DMS53 (cell line): Measurements from ENCODE around the gene MAIP1.
"Not testable (repeated sequence)": the region's sequence is repeated elsewhere in the genome, so short reads cannot be mapped to it uniquely, and the experiment has no call there.

Experiments
- DNase-seq: peaks from one replicate; lab custom pipeline; 2025; lab: John Stamatoyannopoulos, UW

Gene MAIP1, protein sequence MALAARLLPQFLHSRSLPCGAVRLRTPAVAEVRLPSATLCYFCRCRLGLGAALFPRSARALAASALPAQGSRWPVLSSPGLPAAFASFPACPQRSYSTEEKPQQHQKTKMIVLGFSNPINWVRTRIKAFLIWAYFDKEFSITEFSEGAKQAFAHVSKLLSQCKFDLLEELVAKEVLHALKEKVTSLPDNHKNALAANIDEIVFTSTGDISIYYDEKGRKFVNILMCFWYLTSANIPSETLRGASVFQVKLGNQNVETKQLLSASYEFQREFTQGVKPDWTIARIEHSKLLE

DNA sequence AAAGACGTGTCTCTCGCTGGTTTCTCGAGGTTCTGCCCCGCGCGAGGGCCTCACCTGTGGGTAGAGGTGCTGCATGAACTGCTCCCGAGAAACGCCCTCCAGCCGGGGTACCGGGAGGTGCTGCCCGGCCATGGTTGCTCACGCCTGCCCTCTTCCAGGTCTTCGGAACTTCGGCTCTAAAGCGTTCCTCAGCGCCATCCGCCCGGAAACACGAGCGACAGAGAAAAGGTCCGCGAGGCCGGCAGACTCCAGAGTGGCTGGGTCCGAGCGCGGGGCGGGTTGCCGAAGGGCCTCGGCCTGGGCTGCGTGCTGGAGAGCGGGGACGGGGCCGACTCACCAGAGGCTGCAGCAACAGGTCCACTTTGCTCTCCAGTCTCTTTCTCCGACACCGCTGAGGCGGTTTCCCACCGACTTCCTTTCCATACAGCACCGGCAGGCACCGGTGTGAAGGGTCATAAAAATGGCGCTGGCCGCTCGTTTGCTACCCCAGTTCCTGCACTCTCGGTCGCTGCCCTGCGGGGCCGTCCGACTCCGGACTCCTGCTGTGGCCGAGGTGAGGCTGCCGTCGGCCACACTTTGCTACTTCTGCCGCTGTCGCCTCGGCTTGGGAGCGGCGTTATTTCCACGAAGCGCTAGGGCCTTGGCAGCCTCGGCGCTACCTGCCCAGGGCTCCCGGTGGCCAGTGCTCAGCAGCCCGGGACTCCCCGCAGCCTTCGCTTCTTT, at the start of gene MAIP1, which contains the start of gene TYW5:
Gene MAIP1 (plus strand): TSS at position 244 of the 723 bp plus-strand sequence. CDS start 217 bp downstream, at position 461.
Gene TYW5 (minus strand): TSS at position 153 of the 723 bp plus-strand sequence. CDS start 21 bp downstream, at position 132.
- peak; percentile 95 for DNase-seq

DNA sequence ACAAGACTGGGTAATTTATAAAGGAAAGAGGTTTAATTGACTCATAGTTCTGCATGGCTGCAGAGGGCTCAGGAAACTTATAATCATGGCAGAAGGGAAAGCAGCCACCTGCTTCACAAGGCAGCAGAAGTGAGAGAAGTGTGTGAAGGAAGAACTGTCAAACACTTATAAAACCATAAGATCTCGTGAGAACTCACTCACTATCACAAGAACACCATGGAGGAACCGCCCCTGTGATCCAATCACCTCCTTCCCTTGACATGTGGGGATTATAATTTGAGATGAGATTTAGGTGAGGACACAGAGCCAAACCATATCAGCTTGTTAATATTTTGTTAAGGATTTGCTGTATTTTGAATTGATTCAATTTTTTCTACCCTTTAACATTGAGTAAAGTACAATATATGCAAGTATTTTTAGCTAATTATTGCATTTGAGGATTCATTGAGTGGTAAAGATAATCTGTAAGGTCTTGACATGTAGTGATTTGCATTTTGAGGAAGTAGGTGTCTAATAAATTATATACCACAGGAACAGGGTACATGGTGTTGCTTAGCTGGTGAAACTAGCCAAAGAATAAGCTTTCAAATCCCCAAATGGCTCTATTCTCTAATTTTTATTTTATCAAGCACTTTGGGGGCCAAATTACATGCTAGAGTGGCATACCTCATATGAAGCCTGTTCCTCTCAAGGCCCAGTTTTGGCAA, 48.2 kb upstream of the MAIP1 start:
- no peak for DNase-seq

DNA sequence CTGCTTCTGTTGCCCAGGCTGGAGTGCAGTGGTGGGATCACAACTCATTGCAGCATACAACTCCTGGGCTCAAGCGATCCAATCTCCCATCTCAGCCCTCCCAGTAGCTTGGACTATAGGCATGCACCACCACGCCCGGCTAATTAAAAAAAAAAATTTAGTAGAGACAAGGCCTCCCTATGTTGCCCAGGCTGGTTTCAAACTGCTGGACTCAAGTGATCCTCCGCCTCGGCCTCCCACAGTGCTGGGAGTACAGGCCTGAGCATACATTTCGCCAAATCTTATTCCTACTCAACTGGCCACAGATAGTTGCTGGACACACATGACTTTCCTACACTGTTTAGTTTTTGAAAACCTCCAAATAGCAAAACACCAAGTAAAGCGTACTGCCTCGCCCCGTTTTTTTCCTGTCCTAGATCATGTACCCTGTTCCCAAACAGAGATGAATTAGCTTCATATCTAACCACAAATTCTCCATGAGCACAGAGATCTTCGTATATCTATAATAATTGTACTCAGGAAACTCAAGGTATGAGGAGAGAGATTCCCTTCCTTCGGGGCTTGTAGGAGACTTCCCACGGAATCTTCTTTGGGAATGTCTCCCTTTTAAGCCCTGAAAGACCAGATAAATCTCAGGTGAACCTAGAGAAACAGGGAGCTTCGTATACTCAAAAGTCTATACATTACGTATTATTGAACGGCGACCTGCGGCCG, 44.9 kb upstream of the MAIP1 start:
- DNase-seq: no peak

DNA sequence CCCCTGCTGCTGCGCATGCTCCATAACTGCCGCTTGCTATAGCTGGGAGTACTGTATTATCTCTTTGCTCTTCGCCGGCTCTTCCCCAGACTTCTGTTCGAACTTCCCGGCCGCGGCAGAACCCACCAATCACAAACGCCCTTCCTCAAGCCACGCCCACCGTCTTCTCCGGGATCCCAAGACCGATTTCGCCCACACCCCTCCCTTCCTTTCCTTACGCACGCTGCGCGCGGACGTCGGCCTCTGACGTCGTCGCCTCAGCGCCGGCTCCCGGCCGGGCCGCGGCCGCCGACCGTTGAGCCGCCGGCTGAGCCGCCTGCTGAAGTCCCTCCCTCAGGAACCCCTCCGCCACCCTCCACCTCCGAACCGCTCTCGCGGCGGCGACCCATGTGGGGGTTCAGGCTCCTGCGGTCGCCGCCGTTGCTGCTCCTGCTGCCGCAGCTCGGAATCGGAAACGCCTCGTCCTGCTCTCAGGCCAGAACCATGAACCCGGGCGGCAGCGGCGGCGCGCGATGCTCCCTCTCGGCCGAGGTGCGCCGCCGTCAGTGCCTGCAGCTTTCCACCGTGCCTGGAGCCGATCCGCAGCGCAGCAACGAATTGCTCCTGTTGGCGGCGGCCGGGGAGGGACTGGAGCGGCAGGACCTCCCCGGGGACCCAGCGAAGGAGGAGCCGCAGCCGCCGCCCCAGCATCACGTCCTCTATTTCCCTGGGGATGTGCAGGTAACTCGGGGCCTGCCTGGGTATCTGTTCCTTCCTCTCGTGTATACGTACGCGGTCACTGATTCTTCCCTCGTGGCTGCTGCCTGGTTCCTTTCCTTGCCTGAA, 44.1 kb upstream of the MAIP1 start, which contains the start of gene C2orf69:
Gene C2orf69 (plus strand): TSS at position 242 of the 825 bp plus-strand sequence. CDS start 146 bp downstream, at position 388.
- peak; percentile 99 for DNase-seq

DNA sequence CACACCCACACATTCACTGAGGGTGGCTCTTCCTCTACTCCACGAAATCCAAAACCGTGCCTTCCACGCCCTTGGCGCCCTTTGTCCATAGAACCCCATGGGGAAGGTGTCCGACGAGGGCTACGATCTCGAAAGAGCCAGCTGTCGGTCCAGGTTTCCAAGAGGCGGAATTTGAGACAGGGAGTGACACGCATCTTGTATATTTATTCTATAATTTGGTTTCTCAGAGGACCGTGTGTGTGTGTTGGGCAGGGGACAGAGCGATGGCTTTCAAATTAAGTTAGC, 43.6 kb upstream of the MAIP1 start:
- DNase-seq: no peak

DNA sequence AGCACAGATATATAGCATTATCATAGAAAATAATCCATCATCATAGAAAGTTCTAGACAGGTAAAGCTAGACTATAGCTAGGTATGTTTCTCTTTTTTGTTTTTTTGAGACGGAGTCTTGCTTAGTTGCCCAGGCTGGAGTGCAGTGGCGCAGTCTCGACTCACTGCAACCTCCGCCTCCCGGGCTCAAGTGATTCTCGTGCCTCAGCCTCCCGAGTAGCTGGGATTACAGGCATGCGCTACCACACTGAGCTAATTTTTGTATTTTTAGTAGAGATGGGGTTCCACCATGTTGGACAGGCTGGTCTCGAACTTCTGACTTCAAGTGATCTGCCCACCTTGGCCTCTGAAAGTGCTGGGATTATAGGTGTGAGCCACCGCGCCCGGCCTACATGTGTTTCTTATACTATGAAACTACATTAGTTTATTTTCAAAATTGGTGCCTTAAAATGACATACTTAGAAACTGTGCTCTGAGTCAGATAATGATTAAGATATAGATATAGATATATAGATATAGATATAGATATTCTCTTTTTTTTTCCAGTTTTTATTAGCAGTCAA, 42.7 kb upstream of the MAIP1 start:
- not testable (repeated sequence) for DNase-seq

DNA sequence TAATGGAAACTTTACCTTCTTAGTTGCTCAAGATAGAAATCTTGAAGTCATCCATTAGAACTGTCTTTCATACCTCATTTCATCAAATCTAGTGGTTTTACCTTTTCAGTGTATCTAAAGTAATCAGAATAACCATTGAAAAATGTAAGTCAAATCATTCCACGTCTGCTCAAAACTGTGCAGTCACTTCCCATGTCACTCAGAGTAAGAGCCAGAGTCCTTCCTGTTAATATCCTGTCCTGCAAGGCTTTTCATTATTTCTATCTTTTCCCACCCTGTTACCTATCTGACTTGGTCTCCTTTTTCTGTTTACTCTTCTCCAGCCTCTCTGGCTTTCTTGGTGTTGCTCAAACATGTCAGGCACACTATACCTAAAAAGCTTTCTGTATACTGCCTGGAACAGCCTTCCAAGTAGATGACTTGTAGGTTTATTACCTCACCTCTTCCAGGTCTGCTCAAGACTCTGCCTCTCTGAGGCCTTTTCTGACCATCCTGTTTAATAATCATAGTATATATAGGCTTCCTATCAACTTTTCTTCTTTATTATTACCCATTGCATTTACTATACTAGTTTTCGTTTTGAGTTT, 40.9 kb upstream of the MAIP1 start:
- no peak for DNase-seq

DNA sequence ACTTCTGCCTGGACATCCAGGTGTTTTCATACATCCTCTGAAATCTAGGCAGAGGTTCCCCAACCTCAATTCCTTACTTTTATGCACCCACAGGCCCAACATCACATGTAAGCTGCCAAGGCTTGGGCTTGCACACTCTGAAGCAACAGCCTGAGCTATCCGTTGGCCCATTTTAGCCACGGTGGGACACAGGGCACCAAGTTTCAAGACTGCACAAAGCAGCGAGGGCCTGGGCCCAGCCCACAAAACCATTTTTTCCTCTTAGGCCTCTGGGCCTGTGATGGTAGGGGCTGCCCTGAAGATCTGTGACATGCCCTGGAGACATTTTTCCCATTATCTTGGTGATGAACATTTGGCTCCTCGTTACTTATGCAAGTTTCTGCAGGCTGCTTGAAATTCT, 38.4 kb upstream of the MAIP1 start:
- DNase-seq: no peak

DNA sequence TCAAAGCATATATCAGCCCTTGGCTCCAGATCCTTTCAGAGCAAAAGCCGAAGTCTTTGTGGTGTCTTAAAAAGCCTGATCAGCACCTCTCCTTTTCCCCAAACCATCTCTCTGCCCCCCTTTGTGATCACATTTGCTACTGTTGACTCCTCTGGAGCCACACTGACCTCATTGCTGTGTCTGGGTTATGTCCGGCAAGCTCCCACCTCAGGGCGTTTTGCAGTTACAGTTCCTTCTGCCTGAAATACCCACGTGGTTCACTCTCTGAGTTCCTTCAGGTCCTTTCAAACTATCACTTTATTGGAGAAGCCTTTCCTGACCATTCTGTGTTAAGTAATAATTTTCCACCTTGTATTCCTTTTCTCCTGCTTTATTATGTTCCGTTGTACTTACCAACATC, 32.5 kb upstream of the MAIP1 start:
- DNase-seq: no peak

DNA sequence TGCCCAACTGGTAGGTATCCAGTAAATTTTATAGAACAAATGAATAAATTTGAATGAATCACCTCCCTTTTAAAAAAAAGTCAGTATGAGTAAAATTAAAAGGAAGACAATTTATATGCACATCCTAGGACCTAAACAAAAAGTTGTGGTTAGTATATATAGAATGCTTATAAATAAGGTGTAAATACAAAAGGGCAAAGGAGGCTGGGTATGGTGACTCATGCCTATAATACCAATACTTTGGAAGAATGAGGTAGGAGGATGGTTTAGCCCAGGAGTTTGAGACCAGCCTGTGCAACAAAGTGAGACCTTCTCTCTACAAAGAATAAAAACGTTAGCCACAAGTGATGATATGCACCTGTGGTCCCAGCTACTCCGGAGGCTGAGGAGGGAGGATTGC, 31.5 kb upstream of the MAIP1 start:
- DNase-seq: no peak

DNA sequence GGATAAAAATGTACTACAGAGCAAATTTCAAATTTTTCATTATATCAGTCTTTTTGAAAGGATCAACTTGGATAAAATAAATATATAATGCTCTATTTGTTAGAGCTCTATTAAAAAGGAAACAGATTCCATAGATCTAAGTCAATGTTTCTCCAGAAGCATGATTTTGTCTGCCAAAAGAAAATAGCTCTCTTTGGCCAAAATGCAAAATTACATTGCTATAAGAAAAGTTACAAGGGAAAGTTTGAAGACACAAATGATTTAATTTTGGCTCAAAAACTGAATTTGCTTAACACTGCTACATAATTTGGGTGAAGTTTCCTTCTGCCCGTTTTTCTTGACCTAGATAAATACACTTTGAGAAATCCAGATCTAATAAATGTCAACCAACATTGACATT, 28.6 kb upstream of the MAIP1 start:
- no peak for DNase-seq

DNA sequence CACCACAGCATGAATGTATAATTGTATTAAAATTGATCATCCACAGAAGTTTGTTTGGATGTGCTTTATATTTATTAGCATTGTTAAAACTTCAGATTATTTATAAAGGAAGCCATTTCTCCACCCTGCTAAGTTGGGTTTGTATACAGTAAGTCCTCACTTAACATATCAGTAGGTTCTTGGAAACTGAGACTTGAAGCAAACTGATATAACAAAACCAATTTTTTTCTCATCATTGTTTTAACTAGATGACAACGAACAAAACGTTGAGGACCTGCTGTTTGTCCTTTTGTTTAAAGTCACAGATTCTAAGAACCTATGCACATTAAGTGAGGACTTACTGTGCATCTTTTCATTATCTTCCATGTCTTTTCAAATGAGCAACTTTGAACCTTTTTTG, 27.2 kb upstream of the MAIP1 start:
- DNase-seq: no peak

DNA sequence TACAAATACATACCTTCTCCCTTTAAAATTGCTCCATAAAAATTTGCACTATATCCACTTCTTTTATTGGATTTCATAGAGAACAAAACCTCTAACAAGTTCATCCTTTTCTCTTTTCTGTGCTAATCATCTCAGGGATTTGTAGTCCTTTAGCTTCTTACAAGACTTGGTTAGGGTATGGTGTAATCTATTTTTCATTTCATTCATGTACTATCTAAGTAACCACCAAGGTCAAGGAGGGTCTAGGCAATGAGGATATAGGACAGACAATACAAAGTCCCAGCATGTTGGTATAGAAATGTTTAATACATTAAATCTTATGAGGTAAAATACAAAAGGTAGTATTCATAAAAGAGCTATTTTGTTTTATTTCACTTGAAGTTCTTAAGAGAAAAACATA, 26.8 kb upstream of the MAIP1 start:
- no peak for DNase-seq

DNA sequence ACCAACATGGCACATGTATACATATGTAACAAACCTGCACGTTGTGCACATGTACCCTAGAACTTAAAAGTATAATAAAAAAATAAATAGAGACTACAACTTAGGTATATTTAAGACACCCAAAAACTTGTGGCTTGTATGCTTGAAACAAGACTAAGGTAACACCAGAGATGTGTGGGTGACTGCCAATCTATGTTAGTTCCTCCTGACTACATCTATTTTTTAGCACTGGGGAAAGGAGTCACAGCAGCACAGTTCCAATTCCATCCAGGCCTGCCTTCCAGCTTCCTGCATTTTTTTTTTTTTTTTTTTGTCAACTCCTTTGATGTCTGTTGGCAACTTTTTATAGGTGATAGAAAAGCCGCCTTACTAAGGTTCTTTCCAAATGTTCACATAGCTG, 26.1 kb upstream of the MAIP1 start:
- no peak for DNase-seq

DNA sequence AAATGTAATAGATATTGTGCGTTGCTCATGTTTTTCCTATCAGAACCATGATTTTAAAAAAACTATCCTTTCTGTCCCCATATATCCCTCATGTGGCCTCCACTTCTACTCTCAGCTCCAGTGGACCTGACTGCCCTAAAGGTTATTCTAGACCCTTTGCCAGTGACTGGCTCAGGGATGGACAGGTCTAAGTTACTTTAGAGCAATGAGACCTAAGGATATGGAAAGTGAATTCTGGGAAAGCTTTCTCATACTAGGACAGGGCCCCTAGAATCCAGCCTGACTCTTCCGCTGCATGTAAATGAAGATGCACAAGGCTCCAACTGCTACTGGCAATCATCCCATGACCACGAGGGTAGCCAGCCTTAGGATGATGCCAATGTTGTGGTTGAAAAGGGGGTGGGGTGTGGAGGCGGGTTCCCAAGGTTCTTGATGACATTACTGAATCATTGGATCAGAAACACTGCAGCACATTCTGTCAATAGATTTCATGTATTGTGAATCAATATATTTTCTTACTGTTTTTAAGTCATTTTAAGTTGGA, 23.0 kb upstream of the MAIP1 start:
- no peak for DNase-seq

DNA sequence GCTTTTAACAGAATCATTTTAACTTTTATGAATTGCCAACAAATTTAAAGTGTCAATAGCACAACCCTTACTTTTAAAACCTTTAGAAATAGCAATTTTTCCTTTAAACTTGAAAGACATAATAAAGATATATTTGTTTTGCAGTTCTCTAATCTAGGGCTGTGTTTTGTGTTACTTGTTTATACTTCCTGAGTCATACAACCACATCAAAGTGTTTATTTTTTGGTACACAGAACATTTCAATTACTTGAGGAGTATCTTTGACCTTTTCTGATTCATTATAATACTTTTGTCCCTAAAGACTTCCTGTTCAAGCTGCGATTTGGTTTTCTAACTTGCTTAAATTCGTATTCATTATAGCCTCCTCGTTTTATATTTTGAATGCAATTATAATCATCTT, 21.9 kb upstream of the MAIP1 start:
- peak; percentile 65 for DNase-seq

DNA sequence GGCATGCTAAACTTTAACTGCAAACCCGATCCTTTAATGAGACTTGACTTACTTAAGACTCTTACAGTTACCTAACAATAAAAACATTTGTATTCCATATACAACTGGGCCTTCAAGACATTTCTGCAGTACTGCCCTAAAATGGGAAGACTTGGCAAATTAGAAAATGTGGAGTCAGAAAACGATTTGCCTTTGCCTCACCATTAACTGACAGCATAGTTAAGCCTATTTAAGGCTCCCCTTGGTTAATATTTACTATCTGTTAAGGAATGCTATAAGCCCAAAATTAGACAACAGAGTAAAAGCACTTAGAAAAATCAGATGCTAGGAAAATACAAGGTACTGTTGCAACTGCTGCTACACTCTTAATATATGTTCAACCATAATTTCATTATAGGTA, 18.8 kb upstream of the MAIP1 start:
- DNase-seq: no peak

DNA sequence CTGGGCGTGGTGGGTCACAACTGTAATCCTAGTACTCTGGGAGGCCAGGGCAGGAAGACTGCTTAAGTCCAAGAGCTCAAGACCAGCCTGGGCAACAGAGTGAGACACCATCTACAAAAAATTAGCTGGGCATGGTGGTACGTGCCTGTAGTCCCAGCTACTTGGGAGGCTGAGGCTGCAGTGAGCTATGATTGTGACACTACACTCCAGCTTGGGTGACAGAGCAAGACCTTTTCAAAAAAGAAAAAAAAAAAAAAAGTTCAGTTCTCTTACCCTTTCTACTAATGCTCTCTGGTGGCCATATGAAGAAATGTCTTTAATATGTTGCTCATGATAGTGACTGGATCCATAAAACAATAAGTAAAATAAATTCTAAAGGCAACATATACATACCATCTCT, 15.0 kb upstream of the MAIP1 start:
- DNase-seq: peak; percentile 79

DNA sequence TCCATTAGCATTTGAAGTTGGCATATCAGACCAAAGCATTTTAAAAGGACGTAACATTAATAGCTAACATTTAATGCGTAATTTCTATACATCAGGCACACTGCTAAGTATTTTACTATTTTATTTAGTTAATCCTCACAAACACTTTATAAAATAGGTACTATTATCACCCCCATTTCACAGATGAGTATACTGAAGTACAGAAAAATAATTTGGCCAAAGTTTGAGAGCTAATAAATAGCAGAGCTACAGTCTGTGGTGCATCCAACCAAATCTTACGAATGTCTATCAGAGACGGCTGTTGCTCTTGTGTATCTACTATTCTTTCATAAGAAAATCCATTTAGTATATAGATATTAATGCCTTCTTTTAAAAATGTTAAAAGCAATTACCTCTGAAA, 12.0 kb upstream of the MAIP1 start:
- DNase-seq: no peak

DNA sequence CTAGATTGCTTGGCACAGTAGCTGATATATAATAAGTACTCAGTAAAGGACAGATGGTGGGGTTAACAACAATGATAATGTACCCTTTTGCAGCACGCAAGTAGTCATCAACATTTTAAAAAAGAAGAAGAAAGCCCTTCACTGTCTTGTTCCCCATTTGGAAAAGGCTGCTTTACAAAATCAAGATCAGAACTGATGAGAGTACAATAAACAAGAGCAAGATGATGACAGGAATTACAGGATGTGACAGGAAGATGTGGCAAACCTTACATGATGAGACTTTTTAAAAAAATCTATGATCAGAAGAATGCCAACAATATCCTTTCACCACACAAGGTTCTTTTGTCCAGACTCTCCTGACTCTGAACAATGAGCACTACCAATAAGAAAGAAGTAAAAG, 9.2 kb upstream of the MAIP1 start:
- DNase-seq: no peak

DNA sequence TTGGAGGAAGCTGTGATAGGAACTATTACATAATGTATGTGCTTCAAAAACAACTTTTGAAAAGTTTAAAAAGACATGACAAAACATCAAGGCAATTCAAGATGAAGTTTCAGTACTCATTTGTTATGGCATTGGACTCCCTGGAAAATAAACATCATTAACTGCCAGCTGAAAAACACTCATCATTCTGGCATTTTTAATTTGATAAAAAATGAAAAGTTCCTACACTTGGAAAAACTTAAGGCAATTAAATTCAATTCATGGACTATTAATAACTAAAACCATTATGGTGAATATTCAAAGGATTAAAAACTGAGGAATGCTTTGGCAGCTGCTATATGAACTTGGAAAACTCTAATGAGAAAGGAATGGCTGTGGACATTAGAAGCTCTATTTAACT, 8.5 kb upstream of the MAIP1 start:
- DNase-seq: no peak
